Thyroid gland (tissue), 4 donors: ENCODE results near the gene CREG2.

ENCODE experiments used
- POLR2A ChIP-seq, 2 donors: fragments of 450-650 bp; IDR thresholded peaks; one replicate each; pipeline ENCODE4 v1.6.1; 2017; ENCODE audit warnings: antibody characterized with exemption in 2 of 2, mild to moderate bottlenecking in 2 of 2, moderate library complexity in 1 of 2
- TF ChIP-seq, protein P1 (sequence below), 6 experiments: fragments of 200-600 bp in 3 of 6; fragments of 450-650 bp in 3 of 6; sonication (generic) in 3 of 6; IDR thresholded peaks; one replicate each; pipeline ENCODE4 v1.5.1; 2016 to 2019; ENCODE audit warnings: antibody characterized with exemption in 6 of 6, mild to moderate bottlenecking in 2 of 6, inconsistent platforms in 1 of 6, moderate library complexity in 1 of 6

GRCh38 chr2:101310834-101311695, 76.2 kb downstream of the CREG2 start:
- TF ChIP-seq, protein P1, sequence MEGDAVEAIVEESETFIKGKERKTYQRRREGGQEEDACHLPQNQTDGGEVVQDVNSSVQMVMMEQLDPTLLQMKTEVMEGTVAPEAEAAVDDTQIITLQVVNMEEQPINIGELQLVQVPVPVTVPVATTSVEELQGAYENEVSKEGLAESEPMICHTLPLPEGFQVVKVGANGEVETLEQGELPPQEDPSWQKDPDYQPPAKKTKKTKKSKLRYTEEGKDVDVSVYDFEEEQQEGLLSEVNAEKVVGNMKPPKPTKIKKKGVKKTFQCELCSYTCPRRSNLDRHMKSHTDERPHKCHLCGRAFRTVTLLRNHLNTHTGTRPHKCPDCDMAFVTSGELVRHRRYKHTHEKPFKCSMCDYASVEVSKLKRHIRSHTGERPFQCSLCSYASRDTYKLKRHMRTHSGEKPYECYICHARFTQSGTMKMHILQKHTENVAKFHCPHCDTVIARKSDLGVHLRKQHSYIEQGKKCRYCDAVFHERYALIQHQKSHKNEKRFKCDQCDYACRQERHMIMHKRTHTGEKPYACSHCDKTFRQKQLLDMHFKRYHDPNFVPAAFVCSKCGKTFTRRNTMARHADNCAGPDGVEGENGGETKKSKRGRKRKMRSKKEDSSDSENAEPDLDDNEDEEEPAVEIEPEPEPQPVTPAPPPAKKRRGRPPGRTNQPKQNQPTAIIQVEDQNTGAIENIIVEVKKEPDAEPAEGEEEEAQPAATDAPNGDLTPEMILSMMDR (IDR thresholded peaks at IDR 0.05) = no peak
- TF ChIP-seq POLR2A (IDR thresholded peaks at IDR 0.05) = no peak
